GM19035 (cell line): ENCODE results near the gene COL23A1.

Experiments
- ATAC-seq: cut with Tn5 transposase; IDR thresholded peaks from one replicate; pipeline ENCODE4 v1.9.1; 2021; ENCODE audit not compliant: unreplicated experiment

COL23A1 gene

GRCh38 chr5:178193251-178193809, 396.9 kb downstream of the COL23A1 start:
- ATAC-seq = no peak

GRCh38 chr5:178192787-178193186, 397.4 kb downstream of the COL23A1 start:
- no peak for ATAC-seq

DNA sequence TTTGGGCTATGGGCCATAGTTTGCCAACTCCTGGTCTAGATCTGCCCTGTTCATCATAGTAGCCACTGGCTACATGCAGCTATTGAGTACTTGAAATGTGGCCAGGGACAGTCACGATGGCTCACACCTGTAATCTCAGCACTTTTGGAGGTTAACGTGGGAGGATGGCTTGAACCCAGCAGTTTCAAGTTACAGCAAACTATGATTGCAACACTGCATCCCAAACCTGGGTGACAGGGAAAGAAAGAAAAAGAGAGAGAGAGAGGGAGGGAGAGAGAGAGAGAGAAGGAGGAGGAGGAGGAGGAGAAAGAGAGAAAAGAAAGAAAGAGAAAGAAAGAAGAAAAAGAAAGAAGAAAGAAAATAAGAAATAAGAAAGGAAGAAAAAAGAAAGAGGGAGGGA, 397.9 kb downstream of the COL23A1 start:
- ATAC-seq = no peak

DNA sequence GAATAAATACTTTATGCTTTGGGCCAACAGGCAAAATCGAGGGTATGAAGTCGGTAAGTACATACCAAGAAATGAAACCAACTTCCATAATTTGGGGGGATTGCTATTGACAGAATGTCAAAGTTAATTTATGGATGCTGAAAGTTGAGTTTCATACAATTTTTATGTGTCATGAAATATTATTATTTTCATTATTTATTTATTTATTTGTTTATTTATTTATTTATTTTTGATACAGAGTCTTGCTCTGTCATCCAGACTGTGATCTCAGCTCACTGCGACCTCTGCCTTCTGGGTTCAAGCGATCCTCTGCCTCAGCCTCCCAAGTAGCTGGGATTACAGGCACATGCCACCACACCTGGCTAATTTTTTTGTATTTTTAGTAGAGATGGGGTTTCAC, 398.5 kb downstream of the COL23A1 start:
- no peak for ATAC-seq

DNA sequence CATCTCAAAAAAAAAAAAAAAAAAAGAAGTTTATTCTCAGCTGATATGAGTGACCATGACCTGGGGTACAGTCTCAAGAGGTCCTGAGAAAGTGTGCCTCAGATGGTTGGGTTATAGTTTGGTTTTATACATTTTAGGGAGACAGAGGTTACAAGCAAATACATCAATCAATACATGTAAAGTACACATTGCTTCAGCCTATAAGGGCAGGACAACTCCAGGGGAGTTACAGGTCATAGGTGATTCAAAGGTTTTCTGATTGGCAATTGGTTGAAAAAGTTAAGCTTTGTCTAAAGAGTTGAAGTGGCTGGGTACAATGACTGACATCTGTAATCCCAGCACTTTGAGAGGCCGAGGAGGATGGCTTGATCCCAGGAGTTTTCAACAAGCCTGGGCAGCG, 400.8 kb downstream of the COL23A1 start:
- no peak for ATAC-seq
